Measurements from ENCODE around the gene PDK1.

The PDK1 gene

DNA sequence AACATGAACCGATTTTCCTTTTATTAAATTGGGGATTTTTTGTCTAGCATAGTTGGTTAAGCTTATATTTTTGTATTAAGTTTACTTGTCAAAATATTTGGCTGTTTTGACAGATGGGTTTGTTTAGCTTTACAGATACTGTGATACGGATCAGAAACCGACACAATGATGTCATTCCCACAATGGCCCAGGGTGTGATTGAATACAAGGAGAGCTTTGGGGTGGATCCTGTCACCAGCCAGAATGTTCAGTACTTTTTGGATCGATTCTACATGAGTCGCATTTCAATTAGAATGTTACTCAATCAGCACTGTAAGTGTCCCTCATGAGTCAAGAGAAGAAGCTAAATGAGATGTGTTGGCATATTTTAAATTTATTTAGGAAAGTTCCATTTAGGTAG is 8.5 kb downstream of the PDK1 start:
- TF ChIP-seq, protein P1, sequence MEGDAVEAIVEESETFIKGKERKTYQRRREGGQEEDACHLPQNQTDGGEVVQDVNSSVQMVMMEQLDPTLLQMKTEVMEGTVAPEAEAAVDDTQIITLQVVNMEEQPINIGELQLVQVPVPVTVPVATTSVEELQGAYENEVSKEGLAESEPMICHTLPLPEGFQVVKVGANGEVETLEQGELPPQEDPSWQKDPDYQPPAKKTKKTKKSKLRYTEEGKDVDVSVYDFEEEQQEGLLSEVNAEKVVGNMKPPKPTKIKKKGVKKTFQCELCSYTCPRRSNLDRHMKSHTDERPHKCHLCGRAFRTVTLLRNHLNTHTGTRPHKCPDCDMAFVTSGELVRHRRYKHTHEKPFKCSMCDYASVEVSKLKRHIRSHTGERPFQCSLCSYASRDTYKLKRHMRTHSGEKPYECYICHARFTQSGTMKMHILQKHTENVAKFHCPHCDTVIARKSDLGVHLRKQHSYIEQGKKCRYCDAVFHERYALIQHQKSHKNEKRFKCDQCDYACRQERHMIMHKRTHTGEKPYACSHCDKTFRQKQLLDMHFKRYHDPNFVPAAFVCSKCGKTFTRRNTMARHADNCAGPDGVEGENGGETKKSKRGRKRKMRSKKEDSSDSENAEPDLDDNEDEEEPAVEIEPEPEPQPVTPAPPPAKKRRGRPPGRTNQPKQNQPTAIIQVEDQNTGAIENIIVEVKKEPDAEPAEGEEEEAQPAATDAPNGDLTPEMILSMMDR (IDR thresholded peaks at IDR 0.05; ENCODE audit: extremely low read depth, missing control alignments), result no peak
- DNase-seq (ENCODE audit: low spot score), result no peak

DNA sequence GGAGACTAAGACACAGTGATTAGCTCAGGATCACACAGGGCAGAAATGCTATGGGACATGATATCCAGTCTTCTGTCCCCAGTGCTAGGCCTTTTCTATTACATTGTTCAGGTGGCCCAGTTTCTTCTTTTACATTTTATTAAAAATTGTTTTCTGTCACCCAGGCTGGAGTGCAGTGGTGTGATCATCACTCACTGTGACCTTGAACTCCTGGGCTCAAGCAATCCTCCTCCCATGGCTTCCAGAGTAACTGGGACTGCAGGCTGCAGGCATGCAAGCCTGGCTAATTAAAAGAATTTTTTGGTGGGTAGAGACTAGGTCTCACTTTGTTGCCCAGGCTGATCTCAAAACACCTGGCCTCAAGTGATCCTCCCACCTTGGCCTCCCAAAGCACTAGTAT is 15.4 kb downstream of the PDK1 start:
- DNase-seq (ENCODE audit: low spot score), result no peak
- TF ChIP-seq, protein P1 (IDR thresholded peaks at IDR 0.05; ENCODE audit: extremely low read depth, missing control alignments), result no peak

DNA sequence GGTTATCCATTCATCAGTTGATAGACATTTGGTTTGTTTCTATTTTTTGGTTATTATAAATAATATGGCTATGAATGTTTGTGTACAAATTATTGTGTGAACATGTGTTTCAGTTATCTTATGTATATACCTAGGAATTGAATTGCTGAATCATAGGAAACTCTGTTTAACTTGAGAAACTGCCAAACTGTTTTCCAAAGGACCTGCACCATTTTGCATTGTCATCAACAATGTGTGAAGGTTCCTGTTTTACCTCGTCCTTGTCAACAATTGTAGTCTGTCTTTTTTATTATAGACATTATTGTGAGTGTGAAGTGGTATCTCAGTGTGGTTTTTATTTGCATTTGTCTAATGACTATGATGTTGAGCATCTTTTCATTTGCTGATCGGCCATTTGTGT is 17.1 kb downstream of the PDK1 start:
- TF ChIP-seq, protein P1 (IDR thresholded peaks at IDR 0.05; ENCODE audit: extremely low read depth, missing control alignments), result no peak

DNA sequence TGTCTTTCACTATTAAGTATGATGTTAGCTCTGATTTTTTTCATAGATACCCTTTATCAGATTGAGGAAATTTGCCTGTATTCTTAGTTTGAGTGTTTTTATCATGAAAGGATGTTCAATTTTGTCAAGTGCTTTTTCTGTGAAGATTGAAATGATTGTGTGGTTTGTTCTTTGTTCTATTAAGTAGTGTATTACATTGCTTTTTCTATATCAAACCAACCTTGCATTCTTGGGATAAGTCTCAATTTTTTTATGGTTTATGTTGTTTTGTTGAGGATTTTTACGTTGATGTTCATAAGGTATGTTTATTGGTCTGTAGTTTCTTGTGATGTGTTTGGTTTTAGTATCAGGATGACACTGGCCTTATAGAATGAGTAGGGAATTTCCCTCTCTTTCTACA is 19.1 kb downstream of the PDK1 start:
- TF ChIP-seq, protein P1 (IDR thresholded peaks at IDR 0.05; ENCODE audit: extremely low read depth, missing control alignments), result no peak
- no peak for DNase-seq (ENCODE audit: low spot score)

More for the DNA sequence above, 17.1 kb downstream of the PDK1 start:
- DNase-seq (ENCODE audit: low spot score), result no peak

DNA sequence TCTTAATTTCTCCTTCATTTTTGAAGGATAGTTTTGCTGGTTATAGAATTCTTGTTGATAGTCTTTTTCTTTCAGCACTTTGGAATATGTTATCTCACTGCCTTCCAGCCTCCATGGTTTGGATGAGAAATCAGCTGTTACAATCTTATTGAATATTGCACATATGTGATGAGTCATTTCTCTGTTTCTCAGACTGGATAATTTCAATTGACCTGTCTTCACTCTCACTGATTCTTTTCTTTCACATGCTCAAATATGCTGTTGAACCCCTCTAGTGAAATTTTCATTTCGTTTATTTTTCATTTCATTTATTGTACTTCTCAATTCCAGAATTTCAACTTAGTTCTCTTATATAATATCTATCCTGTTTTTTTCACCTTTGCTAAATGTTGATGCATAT is 22.2 kb downstream of the PDK1 start:
- DNase-seq (ENCODE audit: low spot score), result no peak
- TF ChIP-seq, protein P1 (IDR thresholded peaks at IDR 0.05; ENCODE audit: extremely low read depth, missing control alignments), result no peak

DNA sequence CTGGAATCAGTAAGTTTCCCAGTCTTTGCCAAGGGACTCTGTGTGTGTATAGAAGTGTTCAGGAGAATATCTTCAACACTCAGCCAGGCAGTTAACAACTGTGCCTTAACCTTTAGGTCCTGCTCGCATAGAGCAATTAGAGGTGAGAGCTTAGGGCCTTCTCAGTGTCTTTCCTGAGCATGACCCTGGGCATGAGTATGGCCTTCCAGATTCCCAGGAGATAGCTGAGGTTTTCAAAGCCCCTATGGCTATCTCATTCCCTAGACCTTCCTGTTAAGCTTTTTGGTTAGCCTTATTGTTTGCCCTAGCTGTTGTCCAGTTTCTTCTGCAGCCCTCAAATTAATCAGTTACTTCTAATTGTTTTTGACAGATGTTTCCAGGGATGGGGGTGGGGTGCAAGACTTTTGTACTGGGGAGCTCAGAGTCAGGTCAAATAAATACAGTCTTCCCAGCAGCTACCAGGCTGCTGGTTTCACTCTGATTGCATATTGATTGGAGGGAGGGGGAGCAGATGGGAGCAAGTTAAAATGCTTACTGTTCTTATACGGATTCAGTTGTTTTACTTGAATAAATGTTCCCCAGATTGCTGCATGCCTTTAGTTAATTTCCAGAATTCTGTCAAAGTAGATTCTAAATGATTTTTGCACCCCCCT is 23.1 kb downstream of the PDK1 start:
- TF ChIP-seq, protein P1 (IDR thresholded peaks at IDR 0.05; ENCODE audit: extremely low read depth, missing control alignments), result no peak
- DNase-seq (ENCODE audit: low spot score), result no peak

DNA sequence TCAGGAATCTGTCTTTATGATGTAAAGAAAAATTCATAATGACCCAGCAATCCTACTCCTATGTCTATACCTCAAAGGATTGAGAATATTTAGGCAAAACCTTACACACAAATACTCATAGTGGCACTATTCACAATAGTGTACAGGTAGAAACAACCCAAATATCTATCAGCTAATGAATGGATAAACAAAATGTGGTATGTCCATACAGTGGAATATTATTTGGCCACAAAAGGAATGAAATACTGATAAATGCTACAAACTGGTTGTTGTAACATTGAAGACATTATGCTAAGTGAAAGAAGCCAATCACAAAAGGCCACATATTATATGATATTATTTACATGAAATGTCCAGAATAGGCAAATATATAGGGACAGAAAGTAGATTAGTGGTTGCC is 24.7 kb downstream of the PDK1 start:
- DNase-seq (ENCODE audit: low spot score), result no peak
- TF ChIP-seq, protein P1 (IDR thresholded peaks at IDR 0.05; ENCODE audit: extremely low read depth, missing control alignments), result no peak
